SU-DHL-6 (cell line): ENCODE measurements around the gene STIP1.
A peak's percentile ranks its signal among the peaks of the same experiment; 100 is the strongest.

Source experiments
- H2AFZ ChIP-seq: fragments of 200-600 bp; sonication (generic); 2 replicates; pipeline ENCODE4 v1.6.1; 2014; ENCODE audit warnings: low read depth, mild to moderate bottlenecking, moderate library complexity, mixed read lengths, antibody characterized with exemption, low read length; ENCODE audit not compliant: severe bottlenecking
- H3F3A ChIP-seq: fragments of 200-600 bp; shearing (Covaris generic); 2 replicates; pipeline ENCODE4 v1.6.0; 2016; ENCODE audit warnings: antibody characterized with exemption, mild to moderate bottlenecking; ENCODE audit not compliant: insufficient read depth
- H3K27ac ChIP-seq: fragments of 200-600 bp; sonication (generic); 2 replicates; pipeline ENCODE4 v1.5.1; 2016; ENCODE audit warnings: low read depth, mild to moderate bottlenecking, low read length, moderate library complexity, mixed read lengths
- H3K27me3 ChIP-seq: fragments of 200-600 bp; sonication (generic), shearing (Covaris generic); 2 replicates; pipeline ENCODE4 v1.6.0; 2014; ENCODE audit warnings: mild to moderate bottlenecking, low read length
- H3K36me3 ChIP-seq: fragments of 200-600 bp; sonication (generic); 2 replicates; pipeline ENCODE4 v1.6.1; 2014; ENCODE audit warnings: mild to moderate bottlenecking, low read length, mixed read lengths
- H3K4me2 ChIP-seq: fragments of 300-600, 200-600 bp; shearing (Covaris generic), sonication (generic); 2 replicates; pipeline ENCODE4 v1.6.0; 2014; ENCODE audit warnings: low read length, low read depth, mild to moderate bottlenecking; ENCODE audit not compliant: poor library complexity, severe bottlenecking
- H3K4me3 ChIP-seq: fragments of 200-600 bp; sonication (generic); 2 replicates; pipeline ENCODE4 v1.5.1; 2014; ENCODE audit warnings: antibody characterized with exemption, low read length, mild to moderate bottlenecking, mixed read lengths; ENCODE audit not compliant: insufficient read depth, poor library complexity, severe bottlenecking
- H3K79me2 ChIP-seq: fragments of 200-600 bp; sonication (generic); 2 replicates; pipeline ENCODE4 v1.6.1; 2014; ENCODE audit warnings: mild to moderate bottlenecking, low read length, moderate library complexity; ENCODE audit not compliant: insufficient read depth
- H3K9ac ChIP-seq: fragments of 200-600 bp; sonication (generic); 2 replicates; pipeline ENCODE4 v1.7.0; 2014; ENCODE audit warnings: mild to moderate bottlenecking, low read length
- H3K9me2 ChIP-seq: fragments of 200-600 bp; sonication (generic); replicated peaks from 2 replicates; pipeline ENCODE4 v1.6.1; 2014; ENCODE audit warnings: low read length; ENCODE audit not compliant: insufficient read depth
- H3K9me3 ChIP-seq: fragments of 200-600 bp; sonication (generic); 2 replicates; pipeline ENCODE4 v1.6.1; 2014; ENCODE audit warnings: low read length, mixed read lengths; ENCODE audit not compliant: insufficient read depth
- H4K20me1 ChIP-seq: fragments of 200-600 bp; sonication (generic); 2 replicates; pipeline ENCODE4 v1.6.1; 2014; ENCODE audit warnings: low read depth, mild to moderate bottlenecking, antibody characterized with exemption, low read length, moderate library complexity, mixed read lengths
- CTCF ChIP-seq: fragments of 200-600 bp; sonication (generic); IDR thresholded peaks from one replicate; pipeline ENCODE4 v1.5.1; 2017; ENCODE audit warnings: antibody characterized with exemption, mild to moderate bottlenecking, low read length, moderate library complexity; ENCODE audit not compliant: insufficient read depth, poor library complexity, severe bottlenecking
- EZH2phosphoT487 ChIP-seq: fragments of 200-600 bp; sonication (generic), shearing (Covaris generic); conservative IDR thresholded peaks from 2 replicates; pipeline ENCODE4 v1.6.1; 2018; ENCODE audit warnings: mild to moderate bottlenecking, antibody characterized with exemption, low read length, moderate library complexity, mixed read lengths

Gene STIP1

GRCh38 chr11:64225608-64226506 is 39.9 kb downstream of the STIP1 start, which contains the start of the genes NUDT22 and TRPT1:
NUDT22 (plus strand) TSS chr11:64226274; CDS start chr11:64226653, 379 bp downstream.
TRPT1 (minus strand) TSS chr11:64226186; CDS start chr11:64225860, 326 bp downstream.
- no peaks in the 10 kb centered on the region for H3K27me3 ChIP-seq
- peak within 1 kb of the TSS; percentile 94 for H3K9ac ChIP-seq
- peak within 1 kb of the TSS; percentile 88 for H3K27ac ChIP-seq
- no peaks in the 10 kb centered on the region for H3K36me3 ChIP-seq
- H3K9me3 ChIP-seq = no peaks in the 10 kb centered on the region
- no peaks in the 10 kb centered on the region; the same call in 1 of the 2 replicates for H3K79me2 ChIP-seq
- peaks cover 41% of the 10 kb centered on the region for H3F3A ChIP-seq
- TF ChIP-seq EZH2phosphoT487 = no peak
- TF ChIP-seq CTCF = peak; percentile 8
- peak within 1 kb of the TSS; percentile 83 for H3K4me3 ChIP-seq
- H3K4me2 ChIP-seq = peak within 1 kb of the TSS; percentile 87
- H2AFZ ChIP-seq = peak within 1 kb of the TSS; percentile 55
- H4K20me1 ChIP-seq = no peaks in the 10 kb centered on the region
- H3K9me2 ChIP-seq = no peaks in the 10 kb centered on the region

- Histone ChIP-seq H3K9ac (peak overlapping the region; percentile 94), H3K79me2 (no peaks in the 10 kb centered on the region; the same call in 1 of the 2 replicates), H3K36me3 (no peaks in the 10 kb centered on the region), H3F3A (peaks cover 41% of the 10 kb centered on the region), H3K9me3 (no peaks in the 10 kb centered on the region), H3K27ac (peak overlapping the region; percentile 88), H2AFZ (no peak overlapping the region), H3K4me2 (peak overlapping the region; percentile 87), H3K4me3 (peak overlapping the region; percentile 83), H3K27me3 (no peaks in the 10 kb centered on the region), H4K20me1 (no peaks in the 10 kb centered on the region), H3K9me2 (no peaks in the 10 kb centered on the region)
- TF ChIP-seq CTCF (no peak), EZH2phosphoT487 (no peak)
Measured at GRCh38 chr11:64226507-64227051, 40.6 kb downstream of the STIP1 start.

GRCh38 chr11:64227405-64227956 is 41.5 kb downstream of the STIP1 start:
- H3K79me2 ChIP-seq = no peaks in the 10 kb centered on the region; the same call in 1 of the 2 replicates
- H3K36me3 ChIP-seq = no peaks in the 10 kb centered on the region
- peak overlapping the region; percentile 94 for H3K9ac ChIP-seq
- no peaks in the 10 kb centered on the region for H3K9me2 ChIP-seq
- H4K20me1 ChIP-seq = no peaks in the 10 kb centered on the region
- peak overlapping the region; percentile 87 for H3K4me2 ChIP-seq
- H3K27ac ChIP-seq = peak overlapping the region; percentile 88
- H3F3A ChIP-seq = peaks cover 39% of the 10 kb centered on the region
- no peak for TF ChIP-seq CTCF
- no peak for TF ChIP-seq EZH2phosphoT487
- peak overlapping the region; percentile 83 for H3K4me3 ChIP-seq
- H2AFZ ChIP-seq = no peak overlapping the region
- no peaks in the 10 kb centered on the region for H3K27me3 ChIP-seq
- H3K9me3 ChIP-seq = no peaks in the 10 kb centered on the region
